H9 (cell line): ENCODE data around the gene TGFBRAP1. TPM values are rescaled to one million over a fixed set of nuclear protein-coding genes. Genes with fewer than 3 reads are reported as not detected.

Experiments used
- DNase-seq: peaks from one replicate; pipeline ENCODE4 v3.0.0-alpha.2; 2017
- H2AFZ ChIP-seq: one replicate; pipeline ENCODE4 v1.6.1; 2013; ENCODE audit warnings: mild to moderate bottlenecking, low read length, control low read depth, moderate library complexity
- H2AK5ac ChIP-seq: 2 replicates; pipeline ENCODE4 v1.6.1; 2013; ENCODE audit warnings: low read length, control low read depth, mixed read lengths; ENCODE audit not compliant: insufficient read length
- H2BK120ac ChIP-seq: one replicate; pipeline ENCODE4 v1.6.1; 2013; ENCODE audit warnings: low read depth, mild to moderate bottlenecking, low read length, control low read depth, inconsistent platforms; ENCODE audit not compliant: poor library complexity, severe bottlenecking
- H2BK12ac ChIP-seq: 2 replicates; pipeline ENCODE4 v1.6.1; 2013; ENCODE audit warnings: low read length, control low read depth, mixed read lengths, low read depth; ENCODE audit not compliant: insufficient read length
- H2BK15ac ChIP-seq: 2 replicates; pipeline ENCODE4 v1.6.1; 2013; ENCODE audit warnings: low read depth, low read length, control low read depth
- H2BK20ac ChIP-seq: one replicate; pipeline ENCODE4 v1.6.1; 2013; ENCODE audit warnings: low read depth, mild to moderate bottlenecking, low read length, control low read depth, inconsistent platforms; ENCODE audit not compliant: poor library complexity, severe bottlenecking
- H2BK5ac ChIP-seq: 2 replicates; pipeline ENCODE4 v1.6.1; 2013; ENCODE audit warnings: low read length, control low read depth, mixed read lengths; ENCODE audit not compliant: insufficient read length
- H3K14ac ChIP-seq: 2 replicates; pipeline ENCODE4 v1.6.1; 2013; ENCODE audit warnings: low read length, control low read depth; ENCODE audit not compliant: insufficient read depth
- H3K18ac ChIP-seq: 2 replicates; pipeline ENCODE4 v1.6.1; 2013; ENCODE audit warnings: low read depth, mild to moderate bottlenecking, mixed read lengths, low read length, control low read depth; ENCODE audit not compliant: insufficient read length
- H3K23ac ChIP-seq: 2 replicates; pipeline ENCODE4 v1.6.1; 2013; ENCODE audit warnings: low read length, control low read depth, mixed read lengths, low read depth; ENCODE audit not compliant: insufficient read length
- H3K23me2 ChIP-seq: 2 replicates; pipeline ENCODE4 v1.6.1; 2013; ENCODE audit warnings: low read depth, mild to moderate bottlenecking, mixed read lengths, low read length, control low read depth; ENCODE audit not compliant: insufficient read length, poor library complexity, severe bottlenecking
- H3K27ac ChIP-seq: 2 replicates; pipeline ENCODE4 v1.5.1; 2013; ENCODE audit warnings: low read length, control low read depth, mixed read lengths, low read depth; ENCODE audit not compliant: insufficient read length
- H3K27me3 ChIP-seq: 2 replicates; pipeline ENCODE4 v1.6.1; 2013; ENCODE audit warnings: low read length, control low read depth, inconsistent platforms; ENCODE audit not compliant: insufficient read depth
- H3K4ac ChIP-seq: 2 replicates; pipeline ENCODE4 v1.6.1; 2013; ENCODE audit warnings: low read depth, mild to moderate bottlenecking, control low read depth, inconsistent platforms, low read length, moderate library complexity
- H3K4me1 ChIP-seq: 2 replicates; pipeline ENCODE4 v1.6.1; 2013; ENCODE audit warnings: low read length, control low read depth, inconsistent platforms; ENCODE audit not compliant: insufficient read depth
- H3K4me2 ChIP-seq: 2 replicates; pipeline ENCODE4 v1.6.1; 2013; ENCODE audit warnings: low read length, control low read depth, mixed read lengths; ENCODE audit not compliant: insufficient read length, insufficient read depth
- H3K56ac ChIP-seq: 2 replicates; pipeline ENCODE4 v1.6.1; 2013; ENCODE audit warnings: low read depth, mild to moderate bottlenecking, mixed read lengths, low read length, control low read depth; ENCODE audit not compliant: insufficient read length
- H3K79me1 ChIP-seq: 2 replicates; pipeline ENCODE4 v1.6.1; 2013; ENCODE audit warnings: low read depth, mild to moderate bottlenecking, moderate library complexity, low read length, control low read depth, inconsistent platforms; ENCODE audit not compliant: insufficient read depth, poor library complexity, severe bottlenecking
- H3K79me2 ChIP-seq: 2 replicates; pipeline ENCODE4 v1.6.1; 2013; ENCODE audit warnings: low read length, control low read depth, inconsistent platforms; ENCODE audit not compliant: insufficient read depth
- H3K9ac ChIP-seq: 2 replicates; pipeline ENCODE4 v1.6.1; 2013; ENCODE audit warnings: low read length, control low read depth, mixed read lengths; ENCODE audit not compliant: insufficient read length; ENCODE audit errors: extremely low read depth
- H3K9me3 ChIP-seq: one replicate; pipeline ENCODE4 v1.6.1; 2013; ENCODE audit warnings: low read depth, low read length, inconsistent platforms; ENCODE audit not compliant: control insufficient read depth
- H3T11ph ChIP-seq: one replicate; pipeline ENCODE4 v1.6.1; 2013; ENCODE audit warnings: mild to moderate bottlenecking, low read length, control low read depth, inconsistent platforms
- H4K20me1 ChIP-seq: one replicate; pipeline ENCODE4 v1.6.1; 2013; ENCODE audit not compliant: control insufficient read depth, insufficient read length, insufficient read depth
- H4K5ac ChIP-seq: 2 replicates; pipeline ENCODE4 v1.6.1; 2013; ENCODE audit warnings: low read depth, mild to moderate bottlenecking, mixed read lengths, low read length, control low read depth; ENCODE audit not compliant: insufficient read length
- H4K8ac ChIP-seq: replicated peaks from 2 replicates; pipeline ENCODE4 v1.6.1; 2013; ENCODE audit warnings: low read length, control low read depth, mixed read lengths, low read depth; ENCODE audit not compliant: insufficient read length
- H4K91ac ChIP-seq: 2 replicates; pipeline ENCODE4 v1.6.1; 2013; ENCODE audit warnings: low read depth, mild to moderate bottlenecking, moderate library complexity, mixed read lengths, low read length, control low read depth; ENCODE audit not compliant: insufficient read length
- H3K27ac Mint-ChIP-seq, 3 experiments: 2 replicates in 2 of 3; 3 replicates in 1 of 3; pipeline ENCODE4 v1.8.0; 2020 to 2021; ENCODE audit warnings: mixed read lengths in 3 of 3, mild to moderate bottlenecking in 1 of 3, moderate library complexity in 1 of 3
- H3K27me3 Mint-ChIP-seq: 2 replicates; pipeline ENCODE4 v1.8.0; 2021; ENCODE audit warnings: low read depth, mild to moderate bottlenecking, moderate library complexity, mixed read lengths
- H3K36me3 Mint-ChIP-seq, 3 experiments: 2 replicates in 2 of 3; 3 replicates in 1 of 3; pipeline ENCODE4 v1.8.0; 2020 to 2021; ENCODE audit warnings: low read depth in 3 of 3, mixed read lengths in 3 of 3; ENCODE audit not compliant: insufficient read depth in 1 of 3
- H3K4me1 Mint-ChIP-seq, 2 experiments: 2 replicates each; pipeline ENCODE4 v1.8.0; 2020; ENCODE audit warnings: mixed read lengths in 2 of 2
- H3K4me3 Mint-ChIP-seq, 2 experiments: 2 replicates in 1 of 2; 3 replicates in 1 of 2; pipeline ENCODE4 v1.8.0; 2020 to 2021; ENCODE audit warnings: mild to moderate bottlenecking in 2 of 2, mixed read lengths in 2 of 2, moderate library complexity in 1 of 2
- H3K9me3 Mint-ChIP-seq, 2 experiments: 2 replicates in 1 of 2; 3 replicates in 1 of 2; pipeline ENCODE4 v1.8.0; 2020; ENCODE audit warnings: mild to moderate bottlenecking in 2 of 2, mixed read lengths in 2 of 2, moderate library complexity in 1 of 2
- CTCF ChIP-seq: fragments of 200-600 bp; sonication (generic); conservative IDR thresholded peaks from 3 replicates; pipeline ENCODE4 v1.8.0; 2021; ENCODE audit warnings: antibody characterized with exemption, mild to moderate bottlenecking
- WGBS: extraction: QIAGEN DNeasy Blood & Tissue Kit; methylation state at CpG from one replicate; pipeline ENCODE4 v1.1.7; 2013; ENCODE audit warnings: missing lambda C conversion rate, low lambda C conversion rate, mixed read lengths; ENCODE audit not compliant: insufficient read length; ENCODE audit errors: extremely low coverage; 5-methylcytosine and 5-hydroxymethylcytosine counted together
- total RNA-seq: library from RNA; stranded (reverse); gene quantifications from 2 replicates; pipeline ENCODE4 v1.2.1, GENCODE V29; 2021

The TGFBRAP1 gene
- total RNA-seq, 1 experiment from 2014 or later, result 23.6 TPM

- Mint-ChIP-seq H3K9me3 (no peaks in the 10 kb centered on the region), H3K36me3 (peaks cover 15 to 50% (median 37%) of the 10 kb centered on the region in 3 experiments; a peak in 6 of 7 replicates), H3K4me1 (peaks cover 0 to 2% of the 10 kb centered on the region in 2 experiments; a peak in 1 of 4 replicates), H3K4me3 (no peak overlapping the region), H3K27me3 (no peaks in the 10 kb centered on the region; the same call in 1 of the 2 replicates), H3K27ac (no peak overlapping the region)
- Histone ChIP-seq H3K9me3 (no peaks in the 10 kb centered on the region), H3T11ph (no peak overlapping the region), H3K18ac (no peak overlapping the region), H2BK12ac (no peak overlapping the region), H3K4me2 (no peak overlapping the region), H3K4ac (no peak overlapping the region), H2AK5ac (no peak overlapping the region), H3K23ac (no peak overlapping the region), H3K14ac (no peak overlapping the region), H3K56ac (no peak overlapping the region), H4K20me1 (no peaks in the 10 kb centered on the region), H2BK5ac (no peak overlapping the region), H3K79me1 (no peaks in the 10 kb centered on the region), H2BK15ac (no peak overlapping the region), H3K9ac (no peak overlapping the region), H4K5ac (no peak overlapping the region), H4K91ac (no peak overlapping the region), H3K23me2 (no peaks in the 10 kb centered on the region), H2BK120ac (no peak overlapping the region), H2AFZ (no peak overlapping the region), H3K27ac (no peak overlapping the region), H3K27me3 (no peaks in the 10 kb centered on the region), H2BK20ac (no peak overlapping the region), H4K8ac (no peak overlapping the region), H3K79me2 (no peaks in the 10 kb centered on the region), H3K4me1 (no peaks in the 10 kb centered on the region)
- no peak for DNase-seq
- no peak for TF ChIP-seq CTCF
- no CpG with 5 or more reads among the region's 7 CpGs for WGBS
Measured at GRCh38 chr2:105296017-105296611, 33.4 kb downstream of the TGFBRAP1 start.
